ENCODE data around the gene TAOK2. TPM values are rescaled to one million over a fixed set of nuclear protein-coding genes. Genes with fewer than 3 reads are reported as not detected.

TAOK2 gene
- total RNA-seq, 1 donor from 2014 or later, result 49.8 TPM

Other genes with a start within 250 kb of the TAOK2 start
- 5.2 TPM for gene C16orf54, start 227.9 kb upstream of the TAOK2 start, total RNA-seq
- not detected for gene ZG16, start 195.6 kb upstream of the TAOK2 start, total RNA-seq
- 4.8 TPM for gene KIF22, start 183.1 kb upstream of the TAOK2 start, total RNA-seq
- 135 TPM for gene MAZ, start 167.3 kb upstream of the TAOK2 start, total RNA-seq
- 1.5 TPM for gene PRRT2, start 161.7 kb upstream of the TAOK2 start, total RNA-seq
- gene PAGR1, start 157.7 kb upstream of the TAOK2 start, total RNA-seq, result 11.1 TPM
- gene MVP, start 153.4 kb upstream of the TAOK2 start, total RNA-seq, result 150 TPM
- gene CDIPT, start 110.6 kb upstream of the TAOK2 start, total RNA-seq, result 117 TPM
- gene SEZ6L2, start 74.3 kb upstream of the TAOK2 start, total RNA-seq, result 1.1 TPM
- 0.67 TPM for gene ASPHD1, start 73.4 kb upstream of the TAOK2 start, total RNA-seq
- 15.7 TPM for gene KCTD13, start 47.6 kb upstream of the TAOK2 start, total RNA-seq
- 95.8 TPM for gene TMEM219, start 11.8 kb upstream of the TAOK2 start, total RNA-seq
- gene HIRIP3, start 21.7 kb downstream of the TAOK2 start, total RNA-seq, result 11.0 TPM
- gene INO80E, start 22.4 kb downstream of the TAOK2 start, total RNA-seq, result 45.4 TPM
- gene DOC2A, start 37.2 kb downstream of the TAOK2 start, total RNA-seq, result 0.42 TPM
- not detected for gene C16orf92, start 49.3 kb downstream of the TAOK2 start, total RNA-seq
- not detected for gene TLCD3B, start 57.4 kb downstream of the TAOK2 start, total RNA-seq
- gene ALDOA, start 91.9 kb downstream of the TAOK2 start, total RNA-seq, result 1,236 TPM
- gene PPP4C, start 102.1 kb downstream of the TAOK2 start, total RNA-seq, result 81.1 TPM
- 0.67 TPM for gene TBX6, start 118.1 kb downstream of the TAOK2 start, total RNA-seq
- 49.3 TPM for gene YPEL3, start 122.3 kb downstream of the TAOK2 start, total RNA-seq
- 4.3 TPM for gene GDPD3, start 139.7 kb downstream of the TAOK2 start, total RNA-seq
- gene MAPK3, start 149.4 kb downstream of the TAOK2 start, total RNA-seq, result 135 TPM
- 56.2 TPM for gene CORO1A, start 209.7 kb downstream of the TAOK2 start, total RNA-seq
- gene BOLA2B, start 219.8 kb downstream of the TAOK2 start, total RNA-seq, result 94.9 TPM
- gene SLX1A, start 220.0 kb downstream of the TAOK2 start, total RNA-seq, result 25.2 TPM
- 9.4 TPM for gene SULT1A3, start 225.4 kb downstream of the TAOK2 start, total RNA-seq

Measured in mesenteric fat pad (tissue), 1 donor.